Caco-2 (cell line): ENCODE measurements around the gene TEX101. TPM values are rescaled to one million over a fixed set of nuclear protein-coding genes. Genes with fewer than 3 reads are reported as not detected.
"Not testable (repeated sequence)": the region's sequence is repeated elsewhere in the genome, so short reads cannot be mapped to it uniquely, and the experiment has no call there.

Experiments used
- BruUV-seq: library from RNA; stranded (reverse); fragments of 400-500 nt; replicated peaks from 2 replicates; lab custom pipeline; 2021; lab: Mats Ljungman, UMichigan
- CTCF ChIA-PET: fragments of 300-600 bp; sonication (Branson Sonifier 250); formaldehyde crosslinking; loops from one replicate; lab custom pipeline; 2022; ENCODE audit warnings: antibody characterized with exemption; lab: Charles Lee
- POLR2A ChIA-PET: fragments of 300-600 bp; sonication (Branson Sonifier 250); formaldehyde crosslinking; loops from one replicate; lab custom pipeline; 2022; ENCODE audit warnings: antibody characterized with exemption; lab: Charles Lee
- DNase-seq, 2 experiments: peaks; one replicate each; pipeline versions ENCODE4 v3.0.0 to v3.0.0-alpha.2; 2020 to 2022
- H3K27me3 ChIP-seq: replicated peaks from 2 replicates; pipeline ENCODE4 v1.6.0; 2011; ENCODE audit warnings: low read length; ENCODE audit not compliant: control insufficient read depth, insufficient read depth
- H3K36me3 ChIP-seq: 2 replicates; pipeline ENCODE4 v1.5.1; 2011; ENCODE audit warnings: low read length; ENCODE audit not compliant: control insufficient read depth, insufficient read depth
- H3K4me1 ChIP-seq: fragments of 250-450 bp; sonication (Bioruptor Pico); 2 replicates; pipeline ENCODE4 v1.5.1; 2020; ENCODE audit warnings: mild to moderate bottlenecking
- H3K4me3 ChIP-seq: 2 replicates; pipeline ENCODE4 v1.5.1; 2011; ENCODE audit warnings: low read depth, mild to moderate bottlenecking, control low read depth, low read length
- H3K9me3 ChIP-seq: fragments of 250-450 bp; sonication (Bioruptor Pico); 2 replicates; pipeline ENCODE4 v1.5.1; 2020; ENCODE audit warnings: mild to moderate bottlenecking, moderate library complexity
- H3K27ac Mint-ChIP-seq: one replicate; pipeline ENCODE4 v1.8.0; 2022; ENCODE audit warnings: mixed read lengths; ENCODE audit not compliant: unreplicated experiment
- H3K27me3 Mint-ChIP-seq: one replicate; pipeline ENCODE4 v1.8.0; 2022; ENCODE audit warnings: mixed read lengths; ENCODE audit not compliant: insufficient read depth, unreplicated experiment
- H3K36me3 Mint-ChIP-seq: one replicate; pipeline ENCODE4 v1.8.0; 2022; ENCODE audit warnings: mild to moderate bottlenecking, mixed read lengths; ENCODE audit not compliant: insufficient read depth, unreplicated experiment
- H3K4me1 Mint-ChIP-seq: one replicate; pipeline ENCODE4 v1.8.0; 2022; ENCODE audit warnings: low read depth, mixed read lengths; ENCODE audit not compliant: unreplicated experiment
- H3K4me3 Mint-ChIP-seq: one replicate; pipeline ENCODE4 v1.8.0; 2022; ENCODE audit warnings: mild to moderate bottlenecking, moderate library complexity, mixed read lengths; ENCODE audit not compliant: unreplicated experiment
- H3K9me3 Mint-ChIP-seq: one replicate; pipeline ENCODE4 v1.8.0; 2022; ENCODE audit warnings: mixed read lengths; ENCODE audit not compliant: unreplicated experiment
- intact Hi-C: fragments of 100-400 bp; cut with micrococcal nuclease; formaldehyde crosslinking; loops from one replicate; pipeline ENCODE4 v1.10.0; 2022; ENCODE audit not compliant: unreplicated experiment
- total RNA-seq: library from RNA; stranded (reverse); gene quantifications from 2 replicates; pipeline ENCODE4 v1.2.3, GENCODE V29; 2022
- TF ChIP-seq, protein P1 (sequence below), 2 experiments: fragments of 200-600 bp in 1 of 2; IDR thresholded peaks; 1 replicate in 1 of 2; 2 replicates in 1 of 2; pipeline versions ENCODE4 v1.5.1 to v1.8.0; 2011 to 2022; ENCODE audit warnings: antibody characterized with exemption in 1 of 2, control low read depth in 1 of 2, inconsistent platforms in 1 of 2, low read depth in 1 of 2, low read length in 1 of 2, mild to moderate bottlenecking in 1 of 2, moderate library complexity in 1 of 2; ENCODE audit not compliant: insufficient read depth in 1 of 2, severe bottlenecking in 1 of 2, unreplicated experiment in 1 of 2

Gene TEX101
- total RNA-seq, 1 experiment from 2014 or later = not detected

- no peaks in the 10 kb centered on the region for H3K4me1 Mint-ChIP-seq
- intact Hi-C loops = no loop called here
- ChIA-PET CTCF (interaction anchor here (0.6 to 1.0 kb wide), 2 partner anchors 11 to 85 kb away, joined by 3 read pairs; no protein-coding TSS in a partner anchor), POLR2A (no interaction called here)
- H3K9me3 Mint-ChIP-seq = no peaks in the 10 kb centered on the region
- no peaks in the 10 kb centered on the region for H3K36me3 ChIP-seq
- H3K4me3 Mint-ChIP-seq = no peak overlapping the region
- H3K27me3 ChIP-seq = no peaks in the 10 kb centered on the region
- no peak overlapping the region for H3K4me3 ChIP-seq
- TF ChIP-seq, protein P1, sequence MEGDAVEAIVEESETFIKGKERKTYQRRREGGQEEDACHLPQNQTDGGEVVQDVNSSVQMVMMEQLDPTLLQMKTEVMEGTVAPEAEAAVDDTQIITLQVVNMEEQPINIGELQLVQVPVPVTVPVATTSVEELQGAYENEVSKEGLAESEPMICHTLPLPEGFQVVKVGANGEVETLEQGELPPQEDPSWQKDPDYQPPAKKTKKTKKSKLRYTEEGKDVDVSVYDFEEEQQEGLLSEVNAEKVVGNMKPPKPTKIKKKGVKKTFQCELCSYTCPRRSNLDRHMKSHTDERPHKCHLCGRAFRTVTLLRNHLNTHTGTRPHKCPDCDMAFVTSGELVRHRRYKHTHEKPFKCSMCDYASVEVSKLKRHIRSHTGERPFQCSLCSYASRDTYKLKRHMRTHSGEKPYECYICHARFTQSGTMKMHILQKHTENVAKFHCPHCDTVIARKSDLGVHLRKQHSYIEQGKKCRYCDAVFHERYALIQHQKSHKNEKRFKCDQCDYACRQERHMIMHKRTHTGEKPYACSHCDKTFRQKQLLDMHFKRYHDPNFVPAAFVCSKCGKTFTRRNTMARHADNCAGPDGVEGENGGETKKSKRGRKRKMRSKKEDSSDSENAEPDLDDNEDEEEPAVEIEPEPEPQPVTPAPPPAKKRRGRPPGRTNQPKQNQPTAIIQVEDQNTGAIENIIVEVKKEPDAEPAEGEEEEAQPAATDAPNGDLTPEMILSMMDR (IDR thresholded peaks at IDR 0.05; ENCODE audit: insufficient read depth in 1 of 2, low read depth in 1 of 2, low read length in 1 of 2, severe bottlenecking in 1 of 2, unreplicated experiment in 1 of 2) = no peak
- H3K27me3 Mint-ChIP-seq = peaks cover 3% of the 10 kb centered on the region
- no peaks in the 10 kb centered on the region for H3K4me1 ChIP-seq
- no TSS peak for BruUV-seq
- no peak overlapping the region for H3K27ac Mint-ChIP-seq
- DNase-seq = no peak
- no peaks in the 10 kb centered on the region for H3K36me3 Mint-ChIP-seq
- peaks cover 5% of the 10 kb centered on the region; the same call in 1 of the 2 replicates for H3K9me3 ChIP-seq
Observed at GRCh38 chr19:43435775-43436174, 21.1 kb downstream of the TEX101 start.

GRCh38 chr19:43437284-43437683 lies 22.6 kb downstream of the TEX101 start:
- H3K4me3 ChIP-seq, H3K36me3 Mint-ChIP-seq, H3K27me3 ChIP-seq, H3K4me1 Mint-ChIP-seq, H3K27me3 Mint-ChIP-seq, CTCF ChIA-PET, POLR2A ChIA-PET, H3K4me1 ChIP-seq, intact Hi-C loops, BruUV-seq, H3K36me3 ChIP-seq, H3K9me3 Mint-ChIP-seq, H3K9me3 ChIP-seq, H3K4me3 Mint-ChIP-seq, H3K27ac Mint-ChIP-seq, DNase-seq: not testable (repeated sequence)

GRCh38 chr19:43437712-43438111 lies 23.0 kb downstream of the TEX101 start:
- Mint-ChIP-seq H3K27me3 (peaks cover 3% of the 10 kb centered on the region), H3K4me3 (no peak overlapping the region), H3K27ac (no peak overlapping the region), H3K36me3 (no peaks in the 10 kb centered on the region), H3K9me3 (no peaks in the 10 kb centered on the region), H3K4me1 (no peaks in the 10 kb centered on the region)
- no peaks in the 10 kb centered on the region for H3K4me1 ChIP-seq
- TF ChIP-seq, protein P1 (IDR thresholded peaks at IDR 0.05; ENCODE audit: insufficient read depth in 1 of 2, low read depth in 1 of 2, low read length in 1 of 2, severe bottlenecking in 1 of 2, unreplicated experiment in 1 of 2) = no peak
- no peaks in the 10 kb centered on the region for H3K27me3 ChIP-seq
- no peak overlapping the region for H3K4me3 ChIP-seq
- no TSS peak for BruUV-seq
- intact Hi-C loops = no loop called here
- ChIA-PET CTCF (no interaction called here), POLR2A (no interaction called here)
- peaks cover 5% of the 10 kb centered on the region; the same call in 1 of the 2 replicates for H3K9me3 ChIP-seq
- DNase-seq = no peak
- H3K36me3 ChIP-seq = no peaks in the 10 kb centered on the region
